HG03442 (cell line): ENCODE measurements around the gene RAB35.

Source experiments
- ATAC-seq: cut with Tn5 transposase; IDR thresholded peaks from one replicate; pipeline ENCODE4 v1.9.1; 2021; ENCODE audit warnings: mild to moderate bottlenecking, moderate library complexity; ENCODE audit not compliant: unreplicated experiment

RAB35 gene

DNA sequence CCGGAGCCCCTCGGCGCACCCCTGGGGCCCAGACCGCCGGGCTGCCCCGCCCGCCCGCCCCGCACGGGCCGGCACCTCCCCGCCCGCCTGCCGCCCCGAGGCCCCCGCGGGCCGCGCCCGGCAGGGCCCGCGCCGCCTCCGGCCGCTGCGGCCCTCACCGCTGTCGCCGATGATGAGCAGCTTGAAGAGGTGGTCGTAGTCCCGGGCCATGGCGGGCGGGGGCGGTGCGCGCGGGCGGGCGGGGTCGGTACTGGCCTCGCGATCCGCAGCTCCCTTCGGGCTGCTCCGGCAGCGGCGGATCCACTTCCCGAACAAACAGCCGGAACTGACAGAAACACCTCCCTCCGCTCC lies at the start of gene RAB35:
RAB35 (minus strand) TSS at position 313 of the 351 bp plus-strand sequence; CDS start at position 210, 103 bp downstream.
- no peak for ATAC-seq

DNA sequence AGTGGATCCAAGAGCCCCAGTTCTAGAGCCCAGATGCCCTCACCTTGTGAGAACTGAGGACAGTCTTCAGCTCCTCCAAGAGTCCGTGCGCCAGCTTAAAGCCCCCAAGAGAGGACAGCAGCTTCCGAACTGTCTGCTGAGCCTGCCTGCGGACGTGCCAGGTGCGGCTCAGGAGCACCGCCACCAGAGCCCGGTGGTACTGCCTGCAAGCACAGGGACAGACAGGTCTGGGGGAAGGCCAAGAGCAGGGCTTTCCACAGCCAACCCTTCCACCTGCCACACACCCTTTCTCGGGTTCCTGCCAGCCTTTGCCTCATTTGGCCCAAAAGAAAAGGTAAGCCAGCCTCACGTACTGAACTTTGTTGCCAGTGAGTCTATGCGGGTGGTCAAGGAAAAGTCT lies 47.7 kb upstream of the RAB35 start:
- ATAC-seq: no peak

DNA sequence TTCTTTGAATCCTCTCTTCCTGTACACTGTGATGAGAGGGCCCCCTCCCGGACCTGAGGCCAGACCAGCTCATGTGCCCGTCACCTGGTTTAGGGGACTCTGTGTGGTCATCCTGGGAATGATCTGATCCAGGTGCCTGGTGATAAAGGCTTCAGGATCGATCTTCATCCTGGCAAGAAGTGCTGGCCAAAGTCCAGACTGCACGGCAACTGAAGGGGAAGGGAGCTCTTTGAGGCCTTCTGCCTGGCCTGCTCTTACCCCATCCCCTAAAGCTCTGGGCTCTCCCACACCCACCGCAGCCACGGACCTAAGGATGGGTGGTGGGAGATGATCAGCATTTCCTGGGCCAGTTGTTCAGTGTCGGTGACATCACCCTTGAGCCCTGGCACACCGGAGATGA lies 46.2 kb upstream of the RAB35 start:
- no peak for ATAC-seq

DNA sequence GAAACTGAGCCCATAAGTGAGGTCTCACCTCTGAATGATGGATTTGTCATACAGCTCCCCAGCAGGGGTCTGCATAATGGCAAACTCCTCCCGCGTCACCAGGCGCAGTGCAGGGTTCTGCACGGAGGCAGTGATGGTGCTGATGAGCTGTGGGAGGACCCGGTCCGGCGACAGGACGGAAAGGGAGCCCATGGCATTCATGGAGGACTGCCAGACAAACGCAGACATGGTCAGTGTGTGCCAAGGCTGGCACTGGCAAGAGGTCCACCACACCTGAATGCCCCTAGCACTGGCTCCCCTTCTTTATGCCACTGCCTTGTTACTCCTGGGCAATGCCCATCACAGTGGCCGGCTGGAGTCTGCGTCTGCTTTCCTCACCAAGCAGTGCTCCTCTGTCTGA lies 45.3 kb upstream of the RAB35 start:
- no peak for ATAC-seq

DNA sequence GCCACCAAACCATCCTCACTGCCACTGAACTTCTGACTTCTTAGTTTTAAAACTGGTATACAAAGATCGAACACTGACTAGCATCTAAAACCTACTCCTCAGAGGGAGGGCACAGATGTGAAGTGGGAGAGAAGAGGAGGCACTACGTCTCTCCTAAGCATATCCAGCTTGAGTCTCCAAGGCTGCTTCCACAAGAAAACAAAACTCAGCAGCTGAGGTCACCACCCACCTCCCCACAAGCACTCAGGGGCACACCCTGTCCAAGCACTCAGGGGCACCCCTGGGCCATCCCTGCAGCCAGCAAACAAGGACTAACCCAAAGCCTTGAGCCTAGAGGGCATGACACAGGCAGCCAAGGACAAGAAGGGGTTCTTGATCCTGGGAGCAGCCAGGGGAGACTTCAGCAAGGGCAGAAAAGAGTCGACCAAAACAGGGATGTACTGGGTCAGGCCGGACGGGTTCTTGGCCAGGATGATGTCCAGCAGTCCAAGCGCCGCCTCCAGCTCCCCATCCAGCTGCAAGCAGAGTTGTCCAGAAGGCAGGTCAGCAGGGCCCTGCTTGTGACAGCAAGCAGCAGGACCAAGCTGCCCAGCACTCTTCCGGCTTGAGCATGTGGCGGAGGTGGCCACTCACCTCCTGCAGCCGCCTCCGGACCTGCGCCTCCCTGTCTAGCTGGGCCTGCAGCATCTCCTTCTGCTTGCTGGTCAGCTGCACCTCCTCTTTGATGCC lies 43.1 kb upstream of the RAB35 start:
- no peak for ATAC-seq

DNA sequence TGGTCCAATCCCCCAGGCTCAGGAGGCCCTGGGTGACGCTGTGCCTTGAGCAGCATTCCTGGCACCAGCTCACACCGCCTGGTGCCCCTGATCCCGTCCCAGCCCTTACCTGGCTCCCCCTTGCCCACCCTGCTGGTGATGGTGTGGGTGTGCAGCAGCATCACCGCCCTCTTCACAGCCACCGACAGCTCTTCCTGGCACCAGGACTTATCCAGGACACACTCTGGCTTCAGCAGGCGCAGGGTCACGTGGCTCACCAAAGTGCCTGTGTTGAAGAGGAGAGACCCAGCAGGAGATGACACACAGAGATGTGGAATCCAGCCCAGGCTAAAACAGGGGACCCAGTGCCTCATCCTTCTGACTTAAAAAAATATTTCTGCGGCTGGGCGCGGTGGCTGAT lies 41.8 kb upstream of the RAB35 start:
- no peak for ATAC-seq

DNA sequence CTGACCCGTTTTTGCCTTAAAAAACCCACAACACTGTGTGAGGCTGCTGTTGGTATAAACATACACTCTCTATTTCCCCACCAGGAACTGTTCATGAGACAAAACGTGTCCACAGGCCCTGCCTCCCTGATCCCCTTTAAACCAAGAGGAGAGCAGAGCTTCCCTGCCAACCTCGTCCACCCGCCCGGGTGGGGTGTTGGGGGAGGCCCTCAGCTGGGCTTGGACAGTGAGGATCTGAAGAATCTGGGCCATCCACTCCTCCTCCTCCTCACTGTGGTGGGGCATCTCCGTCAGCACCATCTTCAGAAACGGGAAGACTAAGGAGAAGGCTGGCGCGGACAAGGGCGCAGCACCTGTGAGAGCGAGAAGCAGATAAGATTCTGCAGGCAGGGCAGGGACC lies 41.1 kb upstream of the RAB35 start:
- no peak for ATAC-seq

DNA sequence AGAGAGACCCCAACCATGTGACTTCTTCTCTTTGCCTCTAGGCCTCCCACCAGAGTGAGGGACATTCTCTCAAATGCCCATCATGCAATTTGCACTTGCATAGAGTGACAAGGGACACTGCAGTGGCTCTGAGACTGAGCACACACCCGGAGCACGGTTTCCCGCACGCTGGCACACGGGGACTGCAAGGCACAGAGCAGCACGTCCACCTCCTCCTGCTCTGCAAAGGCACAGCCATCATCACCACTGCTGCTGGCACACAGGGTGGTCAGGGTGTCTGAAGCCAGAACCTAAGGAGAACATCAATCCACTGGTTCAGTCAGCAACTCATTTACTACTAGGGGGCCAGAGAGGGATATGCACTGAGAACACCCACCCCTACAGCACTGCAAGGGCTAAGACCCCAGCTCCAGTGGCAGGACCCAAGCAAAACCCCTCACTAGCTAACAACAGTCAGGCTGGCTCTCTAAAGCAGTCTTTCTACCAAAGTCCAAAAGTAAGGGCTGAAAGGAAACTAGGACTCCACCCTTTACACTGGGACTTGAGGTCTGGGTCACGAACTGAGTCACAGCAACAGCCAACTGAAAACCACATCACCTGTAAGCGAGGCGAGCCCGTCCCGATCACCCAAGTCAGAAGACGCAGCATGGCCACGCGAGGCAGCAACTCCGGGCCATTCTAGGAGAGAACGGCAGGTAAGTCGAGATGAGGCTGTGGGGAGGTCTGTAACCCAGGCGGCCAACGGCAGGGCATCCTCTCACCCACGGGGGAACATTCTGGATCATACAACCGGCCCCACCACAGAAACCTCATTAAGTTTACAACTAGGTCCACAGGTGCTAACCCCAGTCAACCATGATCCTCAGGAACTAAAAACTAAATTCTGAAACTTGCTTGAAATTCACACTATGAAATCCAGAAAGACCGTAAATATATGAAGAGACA lies 40.0 kb upstream of the RAB35 start:
- ATAC-seq: no peak

DNA sequence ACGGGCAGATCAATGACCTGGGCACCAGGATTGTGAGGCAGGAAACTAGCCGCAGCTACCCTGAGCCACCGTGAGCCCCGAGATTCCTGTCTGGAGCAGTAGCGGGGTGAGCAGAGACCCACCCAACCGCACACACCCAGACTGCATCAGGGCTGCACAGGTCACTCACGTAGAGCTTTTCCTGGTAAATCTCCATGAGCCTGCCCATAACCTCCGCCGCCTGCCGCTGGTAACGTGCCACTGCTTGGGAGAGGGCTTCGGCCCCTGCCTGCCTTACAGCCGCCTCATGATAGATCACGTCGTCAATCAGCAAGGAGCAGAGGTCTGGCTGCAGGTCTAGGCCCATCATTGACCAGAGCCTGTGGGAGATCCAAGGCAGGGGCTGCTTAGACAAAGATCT lies 38.5 kb upstream of the RAB35 start:
- ATAC-seq: no peak

DNA sequence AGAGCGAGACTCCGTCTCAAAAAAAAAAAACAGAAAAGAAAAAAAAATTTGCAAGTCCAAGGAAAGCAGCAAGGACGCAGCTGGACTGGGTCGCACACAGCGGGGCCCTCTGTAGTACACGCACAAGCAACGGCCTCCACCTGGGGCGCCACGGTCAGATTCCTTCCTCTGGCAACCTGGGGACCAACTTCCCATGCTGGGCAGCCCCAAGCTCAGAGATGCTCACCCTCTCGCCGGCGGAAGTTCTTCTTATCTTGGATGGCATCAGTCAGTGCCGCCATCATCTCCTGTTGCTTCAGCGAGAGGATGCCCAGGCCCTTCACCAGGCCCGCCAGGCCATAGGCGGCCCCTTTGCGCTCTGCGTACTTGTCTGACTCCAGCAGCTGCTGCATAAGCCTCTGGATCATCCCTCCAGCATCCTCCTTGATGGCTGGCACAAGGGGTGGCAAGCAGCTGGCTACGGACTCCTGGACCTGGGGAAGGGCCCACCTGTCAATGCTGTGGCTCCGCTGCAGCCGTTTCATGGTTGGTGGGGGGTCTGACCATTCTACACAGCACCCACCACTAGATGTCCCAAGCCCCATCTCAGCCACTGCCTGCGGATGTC lies 34.5 kb upstream of the RAB35 start:
- ATAC-seq: no peak

DNA sequence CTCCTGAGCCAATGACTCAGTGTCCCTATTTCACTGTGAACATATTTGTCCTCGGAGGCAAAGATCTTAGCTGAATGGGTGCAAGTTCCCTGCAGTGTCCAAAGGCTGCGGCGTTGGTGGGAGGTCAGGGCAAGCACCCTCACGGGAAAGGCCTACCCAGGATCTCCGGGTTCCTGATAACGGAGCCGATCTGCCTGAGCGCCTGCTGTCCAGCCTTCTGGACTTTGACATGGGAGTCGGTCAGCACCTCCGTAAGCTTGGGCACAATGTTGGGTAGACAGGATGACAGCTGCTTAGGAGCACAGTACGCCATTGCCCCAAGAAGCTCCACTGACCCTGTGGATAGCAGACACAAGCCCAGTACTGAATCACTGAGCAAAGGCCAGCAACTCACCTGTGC lies 31.5 kb upstream of the RAB35 start:
- ATAC-seq: no peak

DNA sequence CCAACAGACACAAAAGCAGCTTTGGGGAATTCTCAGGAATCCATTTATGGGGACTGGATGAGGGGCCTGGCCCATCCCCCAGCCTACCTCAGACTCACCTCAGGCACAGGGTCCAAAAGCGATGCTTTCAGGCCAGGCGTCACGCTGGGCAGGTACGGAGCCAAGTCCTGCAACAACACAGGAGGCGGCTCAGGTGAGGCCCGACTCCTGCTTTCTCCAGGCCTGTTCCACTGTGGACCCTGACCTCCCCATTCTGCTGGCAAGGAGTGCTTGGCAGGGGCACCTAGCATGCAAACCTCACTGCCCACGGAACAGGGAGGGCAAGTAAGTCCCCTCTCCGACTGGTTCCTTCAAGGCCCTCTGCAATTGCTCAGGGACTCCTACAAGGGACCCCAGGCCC lies 28.6 kb upstream of the RAB35 start:
- ATAC-seq: no peak

DNA sequence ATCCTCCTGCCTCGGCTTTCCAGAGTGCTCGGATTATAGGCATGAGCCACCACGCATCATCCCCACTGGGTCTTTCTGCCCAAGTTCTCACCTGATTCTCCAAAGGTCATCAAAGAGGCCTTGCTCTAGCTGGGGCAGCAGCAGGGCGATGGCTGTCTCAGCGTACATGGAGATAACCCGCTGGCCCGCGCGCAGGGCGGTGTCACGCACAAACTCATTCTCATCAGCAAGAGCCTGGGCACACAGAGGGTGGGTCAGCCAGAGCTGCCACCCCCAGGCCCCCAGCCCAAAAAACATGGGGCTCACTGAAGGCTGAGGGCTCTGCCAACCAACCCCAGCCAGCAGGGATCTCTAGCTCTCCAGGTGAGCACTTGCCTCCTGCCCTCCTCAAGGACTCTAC lies 27.7 kb upstream of the RAB35 start:
- ATAC-seq: no peak

DNA sequence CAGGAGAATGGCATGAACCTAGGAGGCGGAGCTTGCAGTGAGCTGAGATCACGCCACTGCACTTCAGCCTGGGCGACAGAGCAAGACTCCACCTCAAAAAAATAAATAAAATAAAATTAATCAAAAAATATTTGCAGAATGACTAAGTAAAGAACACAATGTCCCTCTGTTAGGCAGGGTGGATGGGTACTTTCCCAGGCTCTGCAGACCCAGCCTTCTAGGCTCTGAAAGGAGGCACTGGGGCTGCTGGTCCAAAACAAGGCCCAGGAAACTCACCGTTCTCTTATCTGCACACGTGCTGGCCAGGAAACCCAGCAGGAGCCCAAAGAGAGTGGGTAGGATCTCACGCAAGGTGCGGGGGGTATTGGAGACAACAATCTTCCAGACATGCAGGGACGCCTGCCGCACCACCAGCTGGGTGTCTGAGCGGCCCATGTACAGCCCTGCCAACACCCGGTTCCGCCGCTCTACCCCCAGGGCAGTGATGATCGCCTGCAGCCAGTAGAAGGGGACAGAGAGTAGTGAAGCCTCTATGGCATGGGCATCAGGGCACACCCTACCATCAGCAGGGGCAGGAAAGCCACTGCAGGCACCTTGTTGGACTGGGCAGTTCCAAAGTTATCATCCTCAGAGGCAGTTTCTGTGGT lies 25.8 kb upstream of the RAB35 start:
- no peak for ATAC-seq

DNA sequence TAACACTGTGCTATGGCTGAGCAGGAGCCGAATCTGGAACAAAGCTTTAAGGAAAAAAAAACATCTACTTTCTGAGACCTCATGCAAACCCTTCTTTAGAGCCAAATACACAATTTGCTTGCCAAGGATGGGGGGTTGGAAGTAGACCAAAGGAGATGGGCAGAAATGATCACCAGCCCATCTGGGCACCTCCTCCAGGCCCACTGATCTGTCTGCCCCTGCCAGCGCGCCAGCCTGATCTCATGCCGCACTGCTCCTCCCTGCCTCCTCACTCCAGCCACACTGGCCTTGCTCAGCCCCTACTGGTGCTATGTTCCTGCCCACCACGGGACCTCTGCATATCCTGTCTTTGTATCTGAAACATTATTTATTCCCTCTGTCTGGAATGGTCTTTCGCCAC lies 24.8 kb upstream of the RAB35 start:
- ATAC-seq: no peak

DNA sequence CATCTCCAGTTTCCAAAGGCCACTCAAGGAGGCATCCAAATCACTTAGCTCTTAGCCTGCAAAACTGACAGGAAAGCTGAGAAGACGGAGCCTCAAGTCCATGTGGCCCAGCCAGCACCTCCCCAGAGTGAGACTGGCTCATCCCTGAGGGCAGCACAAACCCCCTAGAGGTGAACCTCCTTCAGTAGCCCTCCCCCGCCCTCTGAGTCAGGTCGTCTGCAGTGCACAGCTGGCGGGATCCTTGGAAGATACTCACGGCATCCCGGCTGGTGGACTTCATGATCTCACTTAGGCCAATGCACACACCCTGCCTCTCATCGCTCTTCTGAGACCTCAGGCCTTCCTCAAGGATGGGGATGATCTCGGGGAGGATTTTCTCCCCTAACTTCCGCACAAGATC lies 24.1 kb upstream of the RAB35 start:
- no peak for ATAC-seq

DNA sequence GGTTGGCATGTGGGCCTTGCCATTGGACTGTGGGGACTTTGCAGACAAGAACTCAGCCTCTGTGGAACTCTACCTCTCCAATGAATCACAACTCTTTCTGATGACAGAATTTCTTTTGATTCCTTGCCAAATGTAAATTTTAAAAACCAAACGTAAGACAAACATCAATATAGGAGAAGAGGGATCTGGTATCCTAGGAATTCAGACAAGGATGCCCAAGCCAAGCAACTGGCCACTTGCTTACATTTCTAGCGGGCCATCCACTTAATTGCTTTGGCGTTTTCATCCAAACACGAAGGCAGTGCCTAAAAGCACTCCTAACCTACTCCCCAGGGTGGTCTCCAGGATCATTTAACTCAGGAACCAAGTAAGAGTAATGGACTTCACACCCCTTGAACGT lies 23.4 kb upstream of the RAB35 start:
- ATAC-seq: no peak

DNA sequence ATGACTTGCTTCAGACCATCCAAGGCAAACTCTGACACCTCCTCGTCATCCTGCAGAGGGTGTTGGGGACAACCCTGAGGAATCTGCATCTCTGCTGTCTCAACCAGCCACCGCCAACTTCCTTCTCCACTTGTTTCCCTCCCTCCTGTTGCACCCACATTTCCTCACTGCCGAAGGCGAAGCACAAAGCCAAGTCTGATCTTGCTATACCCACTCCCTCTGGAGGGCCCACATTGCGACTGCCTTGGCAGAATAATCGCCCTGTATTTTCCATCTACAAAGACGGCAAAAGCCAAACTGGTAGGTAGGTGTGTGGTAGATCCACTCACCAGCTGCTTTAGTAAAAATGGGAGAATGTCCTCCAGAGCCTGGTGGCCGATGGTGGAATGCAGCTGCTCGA lies 21.8 kb upstream of the RAB35 start:
- ATAC-seq: no peak

DNA sequence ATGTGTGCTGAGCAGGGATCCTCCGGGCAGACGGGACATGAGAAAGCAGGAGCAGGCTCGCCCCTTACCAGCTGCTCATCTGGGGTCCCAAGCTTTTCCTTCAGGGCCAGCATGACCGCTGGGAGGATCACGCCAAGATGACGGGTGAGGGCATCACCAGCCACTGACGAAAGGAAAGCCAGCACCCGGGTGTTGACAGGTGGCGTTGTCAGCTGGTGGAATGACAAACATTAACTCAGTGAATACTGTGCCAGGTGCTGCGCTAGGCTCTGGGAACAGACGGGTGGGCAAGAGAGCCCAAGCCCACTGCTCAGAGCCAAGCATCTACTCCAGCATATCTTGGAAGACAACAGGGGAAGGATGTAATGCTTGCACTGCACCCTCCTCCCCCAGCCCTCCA lies 21.3 kb upstream of the RAB35 start:
- no peak for ATAC-seq

DNA sequence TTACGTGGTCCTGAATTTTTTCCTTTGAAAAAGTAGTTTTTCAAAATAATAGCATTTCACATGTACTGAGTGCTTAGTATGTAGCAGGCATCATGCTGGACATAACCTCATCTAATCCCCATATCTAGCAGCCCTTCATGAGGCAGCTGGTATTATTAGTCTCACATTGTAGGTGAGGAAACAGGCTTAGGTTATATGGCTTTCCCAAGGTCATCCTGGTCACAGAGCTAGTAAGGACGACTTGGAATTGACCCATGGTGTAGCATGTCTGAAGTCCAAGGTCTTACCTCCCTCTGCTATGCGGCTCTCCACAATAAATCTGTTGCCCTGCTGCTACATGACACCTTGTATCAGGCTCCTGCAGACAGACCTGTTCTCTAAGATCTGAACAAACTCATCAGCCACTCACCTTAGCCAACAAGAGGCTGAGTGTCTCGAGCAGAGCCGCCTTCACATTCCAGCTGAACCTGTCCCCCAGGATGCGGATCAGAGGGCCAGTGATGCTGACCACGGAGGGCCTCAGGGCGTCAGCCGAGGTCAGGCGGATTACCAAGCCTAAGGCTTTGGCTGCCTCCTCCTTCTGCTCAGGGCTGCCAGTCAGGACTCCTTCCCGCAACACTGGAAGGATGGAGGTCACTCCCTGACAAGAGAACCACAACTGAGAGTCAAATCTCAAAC lies 19.7 kb upstream of the RAB35 start:
- no peak for ATAC-seq
